ENCODE data around the gene ZNF280B.

GRCh38 chr22:22458896-22459588, 49.5 kb downstream of the ZNF280B start:
- TF ChIP-seq REST (IDR thresholded peaks at IDR 0.05; ENCODE audit: borderline replicate concordance) = no peak
- no peak for TF ChIP-seq REST (CRISPR knock-in tag; IDR thresholded peaks at IDR 0.05; ENCODE audit: low read depth)
- no peak for TF ChIP-seq ZNF24 (IDR thresholded peaks at IDR 0.05)
- no peak for TF ChIP-seq TCF7 (IDR thresholded peaks at IDR 0.05; ENCODE audit: borderline replicate concordance)
- no peak for TF ChIP-seq CTCF (IDR thresholded peaks at IDR 0.05 in 2 of 3, conservative IDR thresholded peaks at IDR 0.05 in 1 of 3; ENCODE audit: insufficient read depth in 2 of 3, low read depth in 1 of 3, low read length in 3 of 3)
- TF ChIP-seq USF1 (CRISPR knock-in tag; IDR thresholded peaks at IDR 0.05) = no peak
- no peak for TF ChIP-seq ELK1 (CRISPR knock-in tag; IDR thresholded peaks at IDR 0.05)
- TF ChIP-seq RBM39 (optimal IDR thresholded peaks at IDR 0.05; ENCODE audit: low read depth, low read length) = peak; percentile 30
- TF ChIP-seq FOXM1 (IDR thresholded peaks at IDR 0.05; ENCODE audit: low read depth) = no peak
- no peak for TF ChIP-seq FOXM1 (CRISPR knock-in tag; IDR thresholded peaks at IDR 0.05; ENCODE audit: low read depth)
- no peak for TF ChIP-seq ATF4 (CRISPR knock-in tag; IDR thresholded peaks at IDR 0.05)
- TF ChIP-seq FOXO4 (CRISPR knock-in tag; IDR thresholded peaks at IDR 0.05) = no peak
- no peak for TF ChIP-seq FOXA1 (IDR thresholded peaks at IDR 0.05; ENCODE audit: borderline replicate concordance)
- no peak for TF ChIP-seq ZNF740 (CRISPR knock-in tag; IDR thresholded peaks at IDR 0.05)
- no peak for TF ChIP-seq ZNF740 (tag; IDR thresholded peaks at IDR 0.05)

Measured in K562 (cell line).